ENCODE measurements around the gene KCNG2.

The KCNG2 gene

GRCh38 chr18:79927607-79928562 lies 130.1 kb downstream of the KCNG2 start:
- no peak for ATAC-seq

DNA sequence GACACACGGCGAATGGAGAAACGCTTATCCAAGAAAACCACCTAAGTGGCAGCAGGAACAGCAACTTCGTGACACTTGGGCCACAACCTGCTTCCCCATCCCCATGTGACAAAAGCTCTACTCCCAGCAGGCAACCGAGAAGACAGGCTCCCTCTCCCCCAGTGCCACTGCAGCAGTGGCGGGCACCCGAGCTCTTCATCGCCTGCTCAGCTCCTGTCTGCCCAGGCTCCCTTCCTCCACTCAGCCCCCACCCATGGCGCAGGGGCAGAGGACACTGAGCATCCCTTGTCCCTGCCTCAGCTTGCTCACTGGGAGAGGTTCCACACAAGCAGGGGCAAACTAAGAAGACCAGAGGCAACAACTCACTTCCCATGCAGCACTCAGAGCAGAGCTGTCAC lies 130.8 kb downstream of the KCNG2 start:
- ATAC-seq: no peak

DNA sequence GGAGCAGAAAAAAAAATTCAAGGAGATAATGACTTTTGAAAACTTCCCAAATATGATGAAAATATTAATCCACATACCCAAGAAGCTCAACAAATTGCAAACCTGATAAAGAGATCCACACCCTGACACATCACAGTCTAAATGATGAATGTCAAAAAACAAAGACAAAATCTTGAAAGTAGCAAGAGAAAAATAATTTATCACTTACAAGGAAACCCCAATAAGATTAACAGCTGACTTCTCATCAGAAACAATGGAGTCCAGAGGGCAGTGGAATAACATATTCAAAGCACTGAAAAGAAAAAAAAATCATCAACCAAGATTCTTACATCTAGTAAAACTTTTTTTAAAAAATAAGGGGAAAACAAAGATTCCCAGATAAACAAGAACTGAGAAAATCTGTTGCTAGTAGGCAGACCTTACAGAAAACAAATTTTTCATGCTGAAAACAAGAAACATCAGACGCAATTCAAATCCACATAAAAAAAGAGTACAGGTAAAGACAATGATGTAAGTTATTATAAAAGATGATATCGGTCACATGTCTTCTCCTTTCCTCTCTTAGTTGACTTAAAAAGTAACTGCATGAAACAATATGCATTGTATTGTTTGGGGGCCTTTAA lies 132.4 kb downstream of the KCNG2 start:
- no peak for ATAC-seq

- ATAC-seq: no peak
Measured at GRCh38 chr18:79931475-79931874, 133.7 kb downstream of the KCNG2 start.

DNA sequence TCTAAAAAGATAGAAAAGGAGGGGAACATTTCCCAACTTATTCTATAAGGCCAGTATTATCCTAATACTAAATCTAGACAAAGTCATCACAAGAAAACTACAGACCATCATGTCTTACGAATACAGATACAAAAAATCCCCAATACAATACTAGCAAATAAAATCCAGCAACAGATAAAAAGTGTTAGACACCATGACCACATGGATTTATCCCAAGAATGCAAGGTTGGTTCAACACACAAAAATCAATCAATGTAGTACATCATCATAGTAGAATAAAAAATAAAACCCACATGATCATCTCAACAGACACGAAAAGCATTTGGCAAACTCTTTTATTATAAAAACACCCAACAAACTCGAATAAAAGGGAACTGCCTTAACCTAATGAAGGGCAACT lies 135.2 kb downstream of the KCNG2 start:
- ATAC-seq: no peak

- no peak for ATAC-seq
Measured at GRCh38 chr18:79933765-79934164, 136.0 kb downstream of the KCNG2 start.

DNA sequence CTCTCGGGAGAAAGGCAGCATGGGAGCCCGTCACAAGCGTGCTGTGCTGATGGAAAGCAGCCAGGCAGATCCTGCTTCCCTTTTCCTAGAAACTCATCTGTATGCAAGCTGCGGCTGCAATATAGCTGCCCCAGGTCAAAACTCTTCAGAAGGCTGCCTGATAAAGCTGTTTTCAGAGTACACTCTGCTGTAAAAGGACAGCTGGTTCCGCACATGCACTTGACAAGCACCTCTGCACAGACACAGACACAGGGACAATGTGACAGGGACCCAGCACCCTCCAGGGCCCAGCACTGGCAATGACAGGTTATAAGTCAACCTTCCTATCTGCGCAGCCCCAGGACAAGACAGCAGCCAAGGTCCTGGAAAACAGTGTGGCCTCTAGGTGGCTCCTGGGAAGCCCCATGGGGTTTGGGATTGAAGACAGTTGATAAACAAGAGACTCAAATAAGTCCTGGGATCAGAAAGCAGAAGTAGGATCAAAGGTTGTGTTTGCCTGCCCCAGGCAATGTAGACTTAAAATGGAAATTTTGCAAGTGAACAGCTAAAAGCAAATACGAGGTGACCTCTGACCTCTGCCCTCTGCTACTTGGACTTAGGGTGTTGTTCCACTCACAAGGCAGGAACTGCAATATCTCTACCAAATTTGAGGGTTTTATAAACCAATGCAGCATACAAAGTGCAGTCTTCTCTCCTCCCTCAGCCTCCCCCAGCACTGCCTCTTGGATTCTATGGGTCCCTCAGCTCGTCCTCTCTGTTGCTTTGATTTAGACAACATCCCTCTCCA lies 136.8 kb downstream of the KCNG2 start:
- no peak for ATAC-seq

DNA sequence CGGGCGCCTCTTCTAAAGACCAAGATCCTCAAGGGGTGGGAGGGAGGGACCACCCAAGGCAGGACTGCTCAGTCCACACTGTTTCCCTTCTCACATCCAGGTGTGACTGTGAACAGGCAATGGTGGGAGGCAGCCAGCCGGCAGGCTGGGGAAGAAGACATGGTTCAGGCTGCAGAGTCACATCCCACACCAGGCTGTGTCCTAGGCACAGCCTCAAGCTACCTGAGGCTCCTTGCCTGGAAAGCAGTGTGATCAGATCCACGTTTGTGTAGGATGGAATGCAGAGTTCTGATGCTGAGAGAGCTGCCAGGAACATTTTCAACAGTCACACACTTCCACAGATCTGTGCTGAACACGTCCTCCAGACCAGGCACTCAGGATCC lies 137.4 kb downstream of the KCNG2 start:
- no peak for ATAC-seq

- no peak for ATAC-seq
Measured at GRCh38 chr18:79935499-79935898, 137.8 kb downstream of the KCNG2 start.

- no peak for ATAC-seq
Measured at GRCh38 chr18:79935925-79936324, 138.2 kb downstream of the KCNG2 start.

- no peak for ATAC-seq
Measured at GRCh38 chr18:79936641-79937040, 138.9 kb downstream of the KCNG2 start.

GRCh38 chr18:79937103-79937860 lies 139.5 kb downstream of the KCNG2 start:
- no peak for ATAC-seq

DNA sequence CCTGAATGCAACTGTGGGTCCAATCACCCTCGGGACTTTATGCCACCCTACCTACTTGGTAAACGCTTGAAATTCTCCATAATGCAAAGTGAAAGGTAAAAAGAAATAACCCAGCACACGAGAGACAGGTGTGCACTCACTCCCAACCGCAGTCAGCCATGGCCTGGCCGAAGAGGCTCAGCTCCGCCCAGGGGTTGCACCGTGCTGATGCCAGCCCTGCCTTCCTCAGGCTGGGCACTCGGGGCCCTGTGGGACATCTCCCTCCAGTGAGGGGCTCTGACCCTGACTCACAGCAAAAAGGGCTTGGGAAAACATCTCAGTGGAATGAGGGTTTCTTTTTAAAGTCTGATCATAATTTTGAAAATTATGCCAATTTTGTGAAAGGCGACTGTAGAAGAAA lies 140.5 kb downstream of the KCNG2 start:
- ATAC-seq: no peak

- no peak for ATAC-seq
Measured at GRCh38 chr18:79939096-79939495, 141.4 kb downstream of the KCNG2 start.

DNA sequence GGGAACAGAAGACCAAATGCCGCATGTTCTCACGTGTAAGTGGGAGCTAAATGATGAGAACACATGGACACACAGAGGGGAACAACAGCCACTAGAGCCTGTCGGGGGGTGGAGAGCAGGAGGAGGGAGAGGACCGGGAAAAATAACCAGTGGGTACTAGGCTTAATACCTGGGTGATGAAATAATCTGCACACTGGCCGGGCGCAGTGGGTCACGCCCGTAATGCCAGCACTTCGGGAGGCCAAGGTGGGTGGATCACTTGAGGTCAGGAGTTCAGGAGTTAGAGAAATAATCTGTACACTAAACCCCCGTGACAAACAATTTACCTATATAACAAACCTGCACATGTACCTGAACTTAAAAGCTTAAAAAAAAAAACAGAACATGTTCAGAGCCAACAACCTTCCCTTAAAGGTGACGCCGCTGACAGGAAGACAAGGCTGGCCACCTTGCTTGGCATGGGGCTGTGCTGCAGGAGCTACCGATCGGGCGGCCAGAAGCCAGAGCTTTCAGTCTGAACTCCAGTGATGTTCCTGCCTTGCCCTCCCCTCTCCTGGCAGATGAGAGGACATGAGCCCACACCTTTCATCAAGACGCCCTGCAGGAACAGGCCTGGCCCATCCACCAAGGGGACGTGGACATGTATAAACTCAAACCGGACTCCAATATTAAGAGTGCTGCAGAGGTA lies 142.5 kb downstream of the KCNG2 start:
- ATAC-seq: no peak

- no peak for ATAC-seq
Measured at GRCh38 chr18:79940814-79941472, 143.2 kb downstream of the KCNG2 start.

GRCh38 chr18:79941473-79942119 lies 143.9 kb downstream of the KCNG2 start:
- no peak for ATAC-seq

DNA sequence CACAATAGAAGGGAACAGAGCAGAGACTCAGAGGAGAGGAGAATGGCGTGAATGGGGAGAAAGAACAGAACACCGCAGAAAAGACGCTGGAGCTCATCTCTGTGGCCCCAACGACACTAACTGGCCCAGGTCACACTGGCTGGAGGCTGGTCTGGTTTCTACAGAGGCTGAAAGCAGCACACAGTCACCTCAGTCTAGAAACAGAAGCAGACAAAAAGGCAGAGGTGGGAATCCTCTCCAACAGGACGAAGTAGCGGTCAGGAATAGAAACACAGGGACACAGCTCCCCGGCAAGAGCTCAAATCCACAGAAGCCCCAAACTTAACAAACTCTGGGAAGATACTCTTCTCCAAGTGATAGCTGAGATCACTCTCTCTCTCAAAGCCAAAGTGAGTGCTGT lies 144.5 kb downstream of the KCNG2 start:
- no peak for ATAC-seq

- no peak for ATAC-seq
Measured at GRCh38 chr18:79942786-79943607, 145.3 kb downstream of the KCNG2 start.

- no peak for ATAC-seq
Measured at GRCh38 chr18:79943608-79944125, 145.9 kb downstream of the KCNG2 start.

All from activated CD4-positive, CD25-positive, alpha-beta regulatory T cell treated with anti-CD3 and anti-CD28 coated beads, Interleukin-2, amount 50 U/mL, for 24 hours (primary cell).